HepG2 (cell line): Measurements from ENCODE around the gene VWA5B1. TPM values are rescaled to one million over a fixed set of nuclear protein-coding genes. Genes with fewer than 3 reads are reported as not detected.
A peak's percentile ranks its signal among the peaks of the same experiment; 100 is the strongest.

Experiments
- HNRNPK ChIP-seq: fragments of 200-400 bp; formaldehyde crosslinking; IDR thresholded peaks from 2 replicates; pipeline ENCODE4 v1.6.1; 2018; ENCODE audit warnings: low read length, low read depth, moderate library complexity, mild to moderate bottlenecking; ENCODE audit not compliant: poor library complexity, severe bottlenecking
- HNRNPUL1 ChIP-seq: fragments of 200-400 bp; formaldehyde crosslinking; IDR thresholded peaks from 2 replicates; pipeline ENCODE4 v1.6.1; 2017; ENCODE audit warnings: low read depth, mild to moderate bottlenecking, low read length, moderate library complexity
- NR2C2 ChIP-seq: sonication (generic); formaldehyde crosslinking; IDR thresholded peaks from 2 replicates; pipeline ENCODE4 v1.4.0; 2020; ENCODE audit warnings: missing genetic modification reagents, mild to moderate bottlenecking, moderate library complexity, borderline replicate concordance
- NR2F6 ChIP-seq, 2 experiments: IDR thresholded peaks; 2 replicates each; pipeline ENCODE4 v1.6.1; 2016; ENCODE audit warnings: antibody characterized with exemption in 1 of 2, mild to moderate bottlenecking in 1 of 2
- RXRA ChIP-seq: sonication (generic); formaldehyde crosslinking; IDR thresholded peaks from 2 replicates; pipeline ENCODE4 v1.5.1; 2020; ENCODE audit warnings: missing genetic modification reagents
- TBL1XR1 ChIP-seq: fragments of 150-350 bp; IDR thresholded peaks from 2 replicates; pipeline ENCODE4 v1.6.1; 2014; ENCODE audit warnings: borderline replicate concordance, low read length; ENCODE audit not compliant: partially characterized antibody
- ZBTB40 ChIP-seq, 2 experiments: fragments of 450-650 bp in 1 of 2; sonication (generic) in 1 of 2; formaldehyde crosslinking in 1 of 2; IDR thresholded peaks; 2 replicates each; pipeline versions ENCODE4 v1.6.1 to v1.8.0; 2016 to 2022; ENCODE audit warnings: antibody characterized with exemption in 1 of 2, mild to moderate bottlenecking in 1 of 2, missing genetic modification reagents in 1 of 2
- ZNF331 ChIP-seq: sonication (generic); formaldehyde crosslinking; IDR thresholded peaks from 2 replicates; pipeline ENCODE4 v1.4.0; 2020; ENCODE audit warnings: missing genetic modification reagents
- ZNF468 ChIP-seq: sonication (generic); formaldehyde crosslinking; IDR thresholded peaks from 2 replicates; pipeline ENCODE4 v1.8.0; 2022; ENCODE audit warnings: mild to moderate bottlenecking, moderate library complexity, missing genetic modification reagents
- polyA plus RNA-seq, 8 experiments: library from polyadenylated mRNA; depleted of rRNA in 3 of 8; stranded (reverse) in 7 of 8; unstranded in 1 of 8; fragments of >200 nt; fragmentation: Illumina TruSeq in 4 of 8; extraction: Trizol in 4 of 8; gene quantifications; 2 replicates each; pipeline versions ENCODE4 v1.2.1 to v1.2.3, GENCODE V29; 2011 to 2016; ENCODE audit warnings: low read depth in 4 of 8, missing spikeins in 1 of 8, mixed read lengths in 1 of 8; ENCODE audit not compliant: insufficient read depth in 1 of 8
- total RNA-seq, 5 experiments: library from RNA; depleted of rRNA; stranded (reverse); fragments of >200 nt; fragmentation: Illumina TruSeq; extraction: Trizol; gene quantifications; 2 replicates each; pipeline ENCODE4 v1.2.3, GENCODE V29; 2016; ENCODE audit warnings: low read depth in 1 of 5
- TF ChIP-seq, protein P1 (sequence below): sonication (generic); formaldehyde crosslinking; IDR thresholded peaks from 2 replicates; pipeline ENCODE4 v1.4.0; 2020; ENCODE audit warnings: missing genetic modification reagents
- TF ChIP-seq, protein P2 (sequence below): sonication (generic); formaldehyde crosslinking; IDR thresholded peaks from 2 replicates; pipeline ENCODE4 v1.4.0; 2020; ENCODE audit warnings: mild to moderate bottlenecking, missing genetic modification reagents, borderline replicate concordance

VWA5B1 gene
- total and polyA plus RNA-seq, 2 of the 13 experiments (the other 11 are each of a cell fraction or from before 2014, with no cell fraction given): not detected

DNA sequence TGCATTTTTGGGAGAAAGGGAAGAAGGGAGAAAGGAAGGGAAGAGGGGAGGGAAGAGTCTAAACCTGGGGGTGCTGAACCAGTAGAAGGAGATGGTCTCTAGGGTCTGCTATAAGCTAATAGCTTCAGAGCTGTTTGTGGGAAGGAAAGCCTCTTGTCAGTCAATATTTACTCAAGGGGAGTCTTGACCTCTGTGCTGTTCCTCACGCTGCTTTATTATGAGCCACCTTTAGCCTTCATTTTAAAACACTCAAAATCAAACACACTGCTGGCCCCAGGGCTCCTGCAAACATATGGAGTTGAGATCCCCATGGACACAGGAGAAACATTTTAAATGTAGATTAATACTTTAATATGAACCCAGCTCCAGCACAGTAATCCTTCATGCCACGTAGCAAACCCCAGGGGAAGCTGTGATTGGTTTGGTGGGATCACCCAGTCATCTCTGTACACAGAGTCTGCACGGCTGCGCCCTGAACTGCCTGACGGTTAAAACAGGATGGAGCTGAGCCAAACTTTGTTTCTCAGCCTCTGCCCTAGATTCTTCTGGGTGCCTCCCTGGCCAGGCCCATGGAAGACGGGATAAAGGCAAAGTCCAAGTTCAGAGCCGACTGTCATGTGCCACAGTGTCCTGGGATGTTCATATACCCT, 40.2 kb upstream of the VWA5B1 start (continued):
- TF ChIP-seq RXRA (CRISPR knock-in tag): peak; percentile 56; the same call in 1 of the 2 replicates
- TF ChIP-seq NR2F6 (IDR thresholded peaks at IDR 0.05): 0 out of 2 replicates have a peak, but pooled peaks have one; percentile 17
- TF ChIP-seq NR2F6 (CRISPR knock-in tag; IDR thresholded peaks at IDR 0.05): no peak
- TF ChIP-seq NR2C2 (CRISPR knock-in tag): no peak
- no peak for TF ChIP-seq ZBTB40 (IDR thresholded peaks at IDR 0.05)
- TF ChIP-seq ZBTB40 (CRISPR knock-in tag; IDR thresholded peaks at IDR 0.05): no peak
- TF ChIP-seq, protein P1, sequence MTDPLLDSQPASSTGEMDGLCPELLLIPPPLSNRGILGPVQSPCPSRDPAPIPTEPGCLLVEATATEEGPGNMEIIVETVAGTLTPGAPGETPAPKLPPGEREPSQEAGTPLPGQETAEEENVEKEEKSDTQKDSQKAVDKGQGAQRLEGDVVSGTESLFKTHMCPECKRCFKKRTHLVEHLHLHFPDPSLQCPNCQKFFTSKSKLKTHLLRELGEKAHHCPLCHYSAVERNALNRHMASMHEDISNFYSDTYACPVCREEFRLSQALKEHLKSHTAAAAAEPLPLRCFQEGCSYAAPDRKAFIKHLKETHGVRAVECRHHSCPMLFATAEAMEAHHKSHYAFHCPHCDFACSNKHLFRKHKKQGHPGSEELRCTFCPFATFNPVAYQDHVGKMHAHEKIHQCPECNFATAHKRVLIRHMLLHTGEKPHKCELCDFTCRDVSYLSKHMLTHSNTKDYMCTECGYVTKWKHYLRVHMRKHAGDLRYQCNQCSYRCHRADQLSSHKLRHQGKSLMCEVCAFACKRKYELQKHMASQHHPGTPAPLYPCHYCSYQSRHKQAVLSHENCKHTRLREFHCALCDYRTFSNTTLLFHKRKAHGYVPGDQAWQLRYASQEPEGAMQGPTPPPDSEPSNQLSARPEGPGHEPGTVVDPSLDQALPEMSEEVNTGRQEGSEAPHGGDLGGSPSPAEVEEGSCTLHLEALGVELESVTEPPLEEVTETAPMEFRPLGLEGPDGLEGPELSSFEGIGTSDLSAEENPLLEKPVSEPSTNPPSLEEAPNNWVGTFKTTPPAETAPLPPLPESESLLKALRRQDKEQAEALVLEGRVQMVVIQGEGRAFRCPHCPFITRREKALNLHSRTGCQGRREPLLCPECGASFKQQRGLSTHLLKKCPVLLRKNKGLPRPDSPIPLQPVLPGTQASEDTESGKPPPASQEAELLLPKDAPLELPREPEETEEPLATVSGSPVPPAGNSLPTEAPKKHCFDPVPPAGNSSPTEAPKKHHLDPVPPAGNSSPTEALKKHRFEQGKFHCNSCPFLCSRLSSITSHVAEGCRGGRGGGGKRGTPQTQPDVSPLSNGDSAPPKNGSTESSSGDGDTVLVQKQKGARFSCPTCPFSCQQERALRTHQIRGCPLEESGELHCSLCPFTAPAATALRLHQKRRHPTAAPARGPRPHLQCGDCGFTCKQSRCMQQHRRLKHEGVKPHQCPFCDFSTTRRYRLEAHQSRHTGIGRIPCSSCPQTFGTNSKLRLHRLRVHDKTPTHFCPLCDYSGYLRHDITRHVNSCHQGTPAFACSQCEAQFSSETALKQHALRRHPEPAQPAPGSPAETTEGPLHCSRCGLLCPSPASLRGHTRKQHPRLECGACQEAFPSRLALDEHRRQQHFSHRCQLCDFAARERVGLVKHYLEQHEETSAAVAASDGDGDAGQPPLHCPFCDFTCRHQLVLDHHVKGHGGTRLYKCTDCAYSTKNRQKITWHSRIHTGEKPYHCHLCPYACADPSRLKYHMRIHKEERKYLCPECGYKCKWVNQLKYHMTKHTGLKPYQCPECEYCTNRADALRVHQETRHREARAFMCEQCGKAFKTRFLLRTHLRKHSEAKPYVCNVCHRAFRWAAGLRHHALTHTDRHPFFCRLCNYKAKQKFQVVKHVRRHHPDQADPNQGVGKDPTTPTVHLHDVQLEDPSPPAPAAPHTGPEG (CRISPR knock-in tag): no peak
- TF ChIP-seq HNRNPK: no peak
- TF ChIP-seq, protein P2, sequence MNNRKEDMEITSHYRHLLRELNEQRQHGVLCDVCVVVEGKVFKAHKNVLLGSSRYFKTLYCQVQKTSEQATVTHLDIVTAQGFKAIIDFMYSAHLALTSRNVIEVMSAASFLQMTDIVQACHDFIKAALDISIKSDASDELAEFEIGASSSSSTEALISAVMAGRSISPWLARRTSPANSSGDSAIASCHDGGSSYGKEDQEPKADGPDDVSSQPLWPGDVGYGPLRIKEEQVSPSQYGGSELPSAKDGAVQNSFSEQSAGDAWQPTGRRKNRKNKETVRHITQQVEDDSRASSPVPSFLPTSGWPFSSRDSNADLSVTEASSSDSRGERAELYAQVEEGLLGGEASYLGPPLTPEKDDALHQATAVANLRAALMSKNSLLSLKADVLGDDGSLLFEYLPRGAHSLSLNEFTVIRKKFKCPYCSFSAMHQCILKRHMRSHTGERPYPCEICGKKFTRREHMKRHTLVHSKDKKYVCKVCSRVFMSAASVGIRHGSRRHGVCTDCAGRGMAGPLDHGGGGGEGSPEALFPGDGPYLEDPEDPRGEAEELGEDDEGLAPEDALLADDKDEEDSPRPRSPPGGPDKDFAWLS (CRISPR knock-in tag): no peak
- peak; percentile 66 for TF ChIP-seq TBL1XR1
- TF ChIP-seq ZNF468 (CRISPR knock-in tag): no peak
- TF ChIP-seq HNRNPUL1: no peak
- TF ChIP-seq ZNF331 (CRISPR knock-in tag): 0 out of 2 replicates have a peak, but pooled peaks have one; percentile 24
